Endothelial cell of umbilical vein (primary cell): ENCODE results near the gene TCF7L2. TPM values are rescaled to one million over a fixed set of nuclear protein-coding genes. Genes with fewer than 3 reads are reported as not detected.
A peak's percentile ranks its signal among the peaks of the same experiment; 100 is the strongest.

Experiments
- BruUV-seq: library from RNA; stranded (reverse); fragments of 400-500 nt; replicated peaks from 2 replicates; lab custom pipeline; 2021; lab: Mats Ljungman, UMichigan
- CTCF ChIA-PET: fragments of 300-600, 350-600 bp; sonication (Branson Sonifier 250); formaldehyde crosslinking; loops from one replicate; lab custom pipeline; 2021; ENCODE audit warnings: antibody characterized with exemption, inconsistent platforms; lab: Charles Lee
- POLR2A ChIA-PET: fragments of 300-600, 350-600 bp; sonication (Branson Sonifier 250); formaldehyde crosslinking; loops from one replicate; lab custom pipeline; 2021; ENCODE audit warnings: antibody characterized with exemption, inconsistent platforms; lab: Charles Lee
- DNase-seq: peaks from one replicate; pipeline ENCODE4 v3.0.0-alpha.2; 2011; ENCODE audit warnings: low read depth, low spot score
- FAIRE-seq: peaks from 2 replicates; lab custom pipeline; 2011; peaks lifted over from hg19 to GRCh38; lab: Jason Lieb, UNC
- H2AFZ ChIP-seq: 2 replicates; pipeline ENCODE4 v1.6.0; 2012; ENCODE audit warnings: low read depth, low read length, control low read depth, inconsistent platforms
- H3K27ac ChIP-seq: 2 replicates; pipeline ENCODE4 v1.5.1; 2011; ENCODE audit warnings: low read depth, mild to moderate bottlenecking, control low read depth, low read length, moderate library complexity; ENCODE audit not compliant: insufficient read depth
- H3K27me3 ChIP-seq, 2 experiments: 2 replicates each; pipeline versions ENCODE4 v1.6.0 to v1.6.1; 2011; ENCODE audit warnings: low read length in 2 of 2, mixed read lengths in 1 of 2; ENCODE audit not compliant: control insufficient read depth in 2 of 2, insufficient read depth in 2 of 2
- H3K36me3 ChIP-seq, 2 experiments: 2 replicates in 1 of 2; 3 replicates in 1 of 2; pipeline ENCODE4 v1.5.1; 2011; ENCODE audit warnings: low read length in 2 of 2, mild to moderate bottlenecking in 1 of 2, moderate library complexity in 1 of 2; ENCODE audit not compliant: control insufficient read depth in 2 of 2, insufficient read depth in 2 of 2; ENCODE audit errors: extremely low read depth in 1 of 2
- H3K4me1 ChIP-seq: 3 replicates; pipeline ENCODE4 v1.5.1; 2011; ENCODE audit warnings: mild to moderate bottlenecking, low read length; ENCODE audit not compliant: control insufficient read depth, insufficient read depth; ENCODE audit errors: extremely low read depth
- H3K4me2 ChIP-seq: 2 replicates; pipeline ENCODE4 v1.6.1; 2011; ENCODE audit warnings: low read length, control low read depth, mixed read lengths; ENCODE audit not compliant: insufficient read depth
- H3K4me3 ChIP-seq, 3 experiments: fragments of 200-600 bp in 1 of 3; sonication (generic), shearing (Covaris generic) in 1 of 3; replicated peaks in 1 of 3; 2 replicates each; pipeline ENCODE4 v1.5.1; 2011 to 2016; ENCODE audit warnings: control low read depth in 3 of 3, low read length in 3 of 3, mild to moderate bottlenecking in 2 of 3, inconsistent platforms in 1 of 3, low read depth in 1 of 3, moderate library complexity in 1 of 3; ENCODE audit not compliant: insufficient read depth in 1 of 3
- H3K79me2 ChIP-seq: 2 replicates; pipeline ENCODE4 v1.6.0; 2012; ENCODE audit warnings: low read length, inconsistent platforms; ENCODE audit not compliant: control insufficient read depth, insufficient read depth
- H3K9ac ChIP-seq: replicated peaks from 2 replicates; pipeline ENCODE3; 2011; ENCODE audit warnings: low read length, control low read depth; ENCODE audit not compliant: insufficient read depth; ENCODE audit errors: extremely low read depth
- H3K9me1 ChIP-seq: replicated peaks from 3 replicates; pipeline ENCODE4 v1.6.0; 2011; ENCODE audit warnings: mild to moderate bottlenecking, low read length; ENCODE audit not compliant: control insufficient read depth, insufficient read depth; ENCODE audit errors: extremely low read depth
- H3K9me3 ChIP-seq: replicated peaks from 2 replicates; pipeline ENCODE4 v1.5.1; 2012; ENCODE audit warnings: low read length, inconsistent platforms; ENCODE audit not compliant: control insufficient read depth, insufficient read depth
- H4K20me1 ChIP-seq: replicated peaks from 2 replicates; pipeline ENCODE3; 2011; ENCODE audit warnings: mild to moderate bottlenecking, low read length; ENCODE audit not compliant: control insufficient read depth, insufficient read depth; ENCODE audit errors: extremely low read depth
- JUN ChIP-seq: IDR thresholded peaks from 2 replicates; pipeline ENCODE4 v1.6.1; 2011; ENCODE audit warnings: borderline replicate concordance, low read depth; ENCODE audit not compliant: insufficient read length, insufficient read depth
- dilution Hi-C: fragments of 300-500 bp; cut with MboI; formaldehyde crosslinking; loops from one replicate; pipeline ENCODE4 v1.15.0; 2019; ENCODE audit warnings: low sequenced_read_pairs; ENCODE audit not compliant: extremely low pct_ligation_motif_present
- intact Hi-C: fragments of 100-400 bp; cut with micrococcal nuclease; formaldehyde crosslinking; loops from one replicate; pipeline ENCODE4 v1.10.0; 2022
- polyA plus RNA-seq, 4 experiments: library from polyadenylated mRNA; depleted of rRNA in 3 of 4; stranded (reverse) in 3 of 4; unstranded in 1 of 4; fragments of >200 nt; gene quantifications; 2 replicates each; pipeline versions ENCODE4 v1.2.1 to v1.2.3, GENCODE V29; 2011 to 2012; ENCODE audit warnings: missing spikeins in 1 of 4
- total RNA-seq: library from RNA; stranded (reverse); gene quantifications from 2 replicates; pipeline ENCODE4 v1.2.3, GENCODE V29; 2021
- TF ChIP-seq, protein P1 (sequence below), 2 donors: IDR thresholded peaks; 1 replicate in 1 of 2; 2 replicates in 1 of 2; pipeline ENCODE4 v1.5.1; 2011; ENCODE audit warnings: low read length in 2 of 2, mild to moderate bottlenecking in 2 of 2, moderate library complexity in 2 of 2, control low read depth in 1 of 2, inconsistent platforms in 1 of 2, low read depth in 1 of 2; ENCODE audit not compliant: insufficient read depth in 1 of 2; ENCODE audit errors: extremely low read depth in 1 of 2

TCF7L2 gene
- total and polyA plus RNA-seq, 2 donors (not counting 3 experiments of a cell fraction or from before 2014, with no cell fraction given): 9.9 to 21.8 TPM

DNA sequence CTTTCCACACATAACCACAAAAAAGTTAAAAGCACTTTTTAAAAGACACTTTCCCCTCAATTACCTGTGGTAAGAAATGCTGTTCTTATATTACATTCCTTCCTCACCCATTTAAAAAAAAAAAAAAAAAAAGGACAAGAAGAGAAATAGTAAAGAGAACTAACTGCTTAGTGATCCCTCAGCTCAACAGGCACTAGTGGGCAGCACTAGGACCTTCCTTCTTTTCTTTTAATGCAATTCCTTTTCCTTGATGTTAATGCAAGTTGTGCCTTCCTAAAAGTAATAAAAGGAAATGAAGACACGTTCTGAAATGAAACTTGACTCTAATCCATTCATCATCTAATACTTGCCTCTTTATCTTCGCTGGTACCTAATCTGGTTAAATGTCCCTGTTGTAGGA lies 189.7 kb downstream of the TCF7L2 start:
- DNase-seq: no peak

More for the DNA sequence above, 189.7 kb downstream of the TCF7L2 start:
- Histone ChIP-seq H3K9ac (no peak overlapping the region), H3K4me1 (no peaks in the 10 kb centered on the region), H3K9me1 (no peaks in the 10 kb centered on the region), H3K79me2 (no peaks in the 10 kb centered on the region), H3K9me3 (no peaks in the 10 kb centered on the region), H4K20me1 (no peaks in the 10 kb centered on the region), H3K4me2 (no peak overlapping the region), H2AFZ (no peak overlapping the region), H3K4me3 (no peak overlapping the region), H3K36me3 (peaks cover 0 to 2% of the 10 kb centered on the region in 2 experiments), H3K27ac (no peak overlapping the region), H3K27me3 (no peaks in the 10 kb centered on the region)
- intact Hi-C loops (no loop called here), dilution Hi-C loops (no loop called here)
- ChIA-PET POLR2A (no interaction called here), CTCF (interaction anchor here (0.9 to 1.1 kb wide), 4 partner anchors 29 to 423 kb away, joined by 3 to 5 read pairs (median 3); no protein-coding TSS in a partner anchor)
- no TSS peak for BruUV-seq
- peak; percentile 26 for FAIRE-seq
- TF ChIP-seq JUN: no peak
- TF ChIP-seq, protein P1, sequence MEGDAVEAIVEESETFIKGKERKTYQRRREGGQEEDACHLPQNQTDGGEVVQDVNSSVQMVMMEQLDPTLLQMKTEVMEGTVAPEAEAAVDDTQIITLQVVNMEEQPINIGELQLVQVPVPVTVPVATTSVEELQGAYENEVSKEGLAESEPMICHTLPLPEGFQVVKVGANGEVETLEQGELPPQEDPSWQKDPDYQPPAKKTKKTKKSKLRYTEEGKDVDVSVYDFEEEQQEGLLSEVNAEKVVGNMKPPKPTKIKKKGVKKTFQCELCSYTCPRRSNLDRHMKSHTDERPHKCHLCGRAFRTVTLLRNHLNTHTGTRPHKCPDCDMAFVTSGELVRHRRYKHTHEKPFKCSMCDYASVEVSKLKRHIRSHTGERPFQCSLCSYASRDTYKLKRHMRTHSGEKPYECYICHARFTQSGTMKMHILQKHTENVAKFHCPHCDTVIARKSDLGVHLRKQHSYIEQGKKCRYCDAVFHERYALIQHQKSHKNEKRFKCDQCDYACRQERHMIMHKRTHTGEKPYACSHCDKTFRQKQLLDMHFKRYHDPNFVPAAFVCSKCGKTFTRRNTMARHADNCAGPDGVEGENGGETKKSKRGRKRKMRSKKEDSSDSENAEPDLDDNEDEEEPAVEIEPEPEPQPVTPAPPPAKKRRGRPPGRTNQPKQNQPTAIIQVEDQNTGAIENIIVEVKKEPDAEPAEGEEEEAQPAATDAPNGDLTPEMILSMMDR (IDR thresholded peaks at IDR 0.05; ENCODE audit: extremely low read depth in 1 of 2, insufficient read depth in 1 of 2, low read depth in 1 of 2, low read length in 2 of 2): peak in 1 of 2 donors; percentile 14
